ENCODE measurements around the gene APBB2. TPM values are rescaled to one million over a fixed set of nuclear protein-coding genes. Genes with fewer than 3 reads are reported as not detected.

Gene APBB2
- total RNA-seq, 1 donor from 2014 or later, result 23.5 TPM

DNA sequence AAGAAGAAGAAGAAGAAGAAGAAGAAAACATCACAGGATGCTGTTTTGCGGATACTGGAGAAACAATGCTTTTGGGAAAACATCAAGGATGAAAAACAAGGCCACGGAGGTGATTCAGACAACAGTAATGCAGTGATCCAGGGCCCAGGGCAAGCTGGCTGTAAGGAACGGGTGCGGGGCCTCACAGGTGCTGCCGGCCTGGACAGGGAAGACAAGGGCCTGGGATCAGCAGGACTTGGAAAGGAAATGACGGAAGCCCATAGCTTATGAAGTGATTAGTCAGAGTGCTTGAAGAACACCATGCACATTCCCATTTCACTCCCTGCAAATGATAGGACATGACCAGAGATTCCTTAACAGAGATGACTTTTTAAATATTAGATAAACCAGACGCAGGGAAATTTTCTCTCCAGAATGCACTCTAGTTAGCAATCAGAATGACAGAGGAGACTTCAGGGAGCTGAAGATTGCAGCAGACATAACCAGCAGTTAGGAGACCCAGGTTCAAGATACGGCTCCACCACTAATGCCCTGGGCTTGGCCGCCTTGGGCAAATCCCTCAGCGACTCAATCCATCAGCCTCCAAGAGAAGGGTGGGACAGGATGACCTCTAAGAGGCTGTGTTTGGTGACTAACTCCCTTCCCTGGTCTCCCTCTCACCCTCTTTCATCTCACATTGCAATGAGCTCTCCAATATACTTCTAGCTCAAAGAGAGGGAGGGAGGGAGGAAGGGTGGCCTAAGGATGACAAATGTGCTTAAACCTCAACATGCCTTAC lies 54.1 kb downstream of the APBB2 start:
- TF ChIP-seq, protein P1, sequence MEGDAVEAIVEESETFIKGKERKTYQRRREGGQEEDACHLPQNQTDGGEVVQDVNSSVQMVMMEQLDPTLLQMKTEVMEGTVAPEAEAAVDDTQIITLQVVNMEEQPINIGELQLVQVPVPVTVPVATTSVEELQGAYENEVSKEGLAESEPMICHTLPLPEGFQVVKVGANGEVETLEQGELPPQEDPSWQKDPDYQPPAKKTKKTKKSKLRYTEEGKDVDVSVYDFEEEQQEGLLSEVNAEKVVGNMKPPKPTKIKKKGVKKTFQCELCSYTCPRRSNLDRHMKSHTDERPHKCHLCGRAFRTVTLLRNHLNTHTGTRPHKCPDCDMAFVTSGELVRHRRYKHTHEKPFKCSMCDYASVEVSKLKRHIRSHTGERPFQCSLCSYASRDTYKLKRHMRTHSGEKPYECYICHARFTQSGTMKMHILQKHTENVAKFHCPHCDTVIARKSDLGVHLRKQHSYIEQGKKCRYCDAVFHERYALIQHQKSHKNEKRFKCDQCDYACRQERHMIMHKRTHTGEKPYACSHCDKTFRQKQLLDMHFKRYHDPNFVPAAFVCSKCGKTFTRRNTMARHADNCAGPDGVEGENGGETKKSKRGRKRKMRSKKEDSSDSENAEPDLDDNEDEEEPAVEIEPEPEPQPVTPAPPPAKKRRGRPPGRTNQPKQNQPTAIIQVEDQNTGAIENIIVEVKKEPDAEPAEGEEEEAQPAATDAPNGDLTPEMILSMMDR (IDR thresholded peaks at IDR 0.05; ENCODE audit: borderline replicate concordance), result no peak
- intact Hi-C loops (cut with micrococcal nuclease), result no loop called here
- Histone ChIP-seq H3K4me1 (peaks cover 34% of the 10 kb centered on the region), H3K27me3 (ENCODE audit: low read depth) (no peaks in the 10 kb centered on the region), H3K27ac (replicated peaks) (peak overlapping the region; percentile 25), H3K36me3 (no peaks in the 10 kb centered on the region), H3K9me3 (replicated peaks) (no peaks in the 10 kb centered on the region), H3K4me3 (no peak overlapping the region)
- DNase-seq, result no peak

DNA sequence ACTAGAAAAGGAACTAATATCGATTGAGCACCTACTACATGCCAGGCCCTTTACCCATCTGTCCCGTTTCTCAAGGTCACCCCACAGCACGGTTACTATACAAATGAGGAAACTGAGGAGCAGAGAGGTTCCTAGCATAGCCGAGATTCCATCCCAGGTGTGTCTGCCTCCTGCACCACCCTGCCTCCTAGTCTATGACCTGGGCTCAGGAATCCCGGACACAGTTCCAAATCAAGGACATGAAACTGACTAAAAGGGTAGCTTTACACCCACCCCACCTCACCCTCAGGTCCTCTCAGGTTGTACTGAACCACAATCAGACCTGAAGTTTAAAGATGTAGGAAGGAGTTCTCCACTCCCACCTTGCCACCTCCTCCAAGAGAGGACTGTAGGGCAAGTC lies 55.6 kb downstream of the APBB2 start:
- no peak for DNase-seq
- H3K27me3 ChIP-seq (ENCODE audit: low read depth), result no peaks in the 10 kb centered on the region
- intact Hi-C loops (cut with micrococcal nuclease), result no loop called here
- H3K4me3 ChIP-seq, result no peak overlapping the region
- H3K4me1 ChIP-seq, result peaks cover 49% of the 10 kb centered on the region
- no peak overlapping the region for H3K27ac ChIP-seq (replicated peaks)
- H3K36me3 ChIP-seq, result no peaks in the 10 kb centered on the region
- TF ChIP-seq, protein P1 (IDR thresholded peaks at IDR 0.05; ENCODE audit: borderline replicate concordance), result no peak
- no peaks in the 10 kb centered on the region for H3K9me3 ChIP-seq (replicated peaks)

DNA sequence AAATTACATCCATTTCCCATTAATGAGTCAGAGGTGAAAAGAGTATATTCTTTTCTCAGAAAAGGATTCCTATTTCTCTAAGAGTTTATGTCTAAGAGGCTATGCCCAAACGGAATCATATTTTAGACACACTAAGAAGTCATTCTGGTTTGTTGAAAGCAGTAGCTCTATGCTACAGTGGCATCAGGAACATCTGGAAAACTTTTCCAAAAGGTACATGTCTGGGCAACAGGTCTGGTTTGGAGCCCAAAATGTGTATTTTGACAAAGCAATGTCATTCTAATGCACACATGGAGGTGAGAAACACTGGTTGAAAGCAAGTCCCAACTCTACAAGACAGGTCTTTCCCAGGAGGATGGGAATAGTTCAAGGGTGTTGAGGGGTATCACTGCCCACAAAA lies 56.1 kb downstream of the APBB2 start:
- TF ChIP-seq, protein P1 (IDR thresholded peaks at IDR 0.05; ENCODE audit: borderline replicate concordance), result no peak

DNA sequence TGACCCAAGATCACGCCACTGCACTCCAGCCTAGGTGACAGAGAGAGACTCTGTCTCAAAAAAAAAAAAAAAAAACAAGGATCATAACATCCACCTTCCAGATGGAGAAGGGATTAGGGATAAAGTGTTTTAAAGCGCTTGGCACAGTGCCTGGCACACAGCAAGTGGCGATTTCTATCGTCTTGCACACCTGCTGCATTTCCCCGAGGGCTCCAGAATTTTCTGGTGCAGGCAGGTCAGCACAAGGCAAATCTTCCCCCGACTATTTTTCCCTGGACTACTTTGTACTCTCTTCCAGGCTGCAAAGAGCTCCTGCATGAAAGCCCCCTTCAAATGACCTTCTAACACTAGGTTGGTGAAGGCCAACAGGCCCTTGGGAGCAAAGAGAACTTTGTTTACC lies 57.3 kb downstream of the APBB2 start:
- DNase-seq, result no peak
- peaks cover 55% of the 10 kb centered on the region for H3K4me1 ChIP-seq
- TF ChIP-seq, protein P1 (IDR thresholded peaks at IDR 0.05; ENCODE audit: borderline replicate concordance), result no peak

More for the DNA sequence above, 56.1 kb downstream of the APBB2 start:
- DNase-seq, result no peak
- Histone ChIP-seq H3K9me3 (replicated peaks) (no peaks in the 10 kb centered on the region), H3K4me3 (no peak overlapping the region), H3K27me3 (ENCODE audit: low read depth) (no peaks in the 10 kb centered on the region), H3K36me3 (no peaks in the 10 kb centered on the region), H3K27ac (replicated peaks) (no peak overlapping the region), H3K4me1 (peaks cover 53% of the 10 kb centered on the region)
- intact Hi-C loops (cut with micrococcal nuclease), result no loop called here

DNA sequence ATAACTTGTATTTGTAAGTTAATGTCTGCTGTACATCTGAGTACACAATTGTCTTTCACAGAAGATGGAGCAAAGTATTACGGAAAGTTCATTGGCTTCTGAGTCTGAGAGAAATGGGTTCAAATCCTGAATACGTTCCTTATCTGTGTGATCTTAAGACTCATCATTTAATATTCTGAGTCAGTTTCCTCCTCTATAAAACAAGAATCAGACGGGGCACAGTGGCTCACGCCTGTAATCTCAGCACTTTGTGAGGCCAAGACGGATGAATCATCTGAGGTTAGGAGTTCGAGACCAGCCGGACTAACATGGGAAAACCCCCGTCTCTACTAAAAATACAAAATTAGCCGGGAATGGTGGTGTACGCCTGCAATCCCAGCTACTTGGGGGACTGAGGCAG lies 57.8 kb downstream of the APBB2 start:
- Histone ChIP-seq H3K4me1 (peaks cover 55% of the 10 kb centered on the region), H3K9me3 (replicated peaks) (no peaks in the 10 kb centered on the region), H3K36me3 (no peaks in the 10 kb centered on the region), H3K27me3 (ENCODE audit: low read depth) (no peaks in the 10 kb centered on the region), H3K4me3 (no peak overlapping the region), H3K27ac (replicated peaks) (no peak overlapping the region)
- intact Hi-C loops (cut with micrococcal nuclease), result no loop called here
- no peak for DNase-seq
- TF ChIP-seq, protein P1 (IDR thresholded peaks at IDR 0.05; ENCODE audit: borderline replicate concordance), result no peak

More for the DNA sequence above, 57.3 kb downstream of the APBB2 start:
- no peak overlapping the region for H3K4me3 ChIP-seq
- no peaks in the 10 kb centered on the region for H3K36me3 ChIP-seq
- H3K27ac ChIP-seq (replicated peaks), result no peak overlapping the region
- no peaks in the 10 kb centered on the region for H3K27me3 ChIP-seq (ENCODE audit: low read depth)
- no peaks in the 10 kb centered on the region for H3K9me3 ChIP-seq (replicated peaks)
- intact Hi-C loops (cut with micrococcal nuclease), result no loop called here

All from left ventricle myocardium inferior (tissue), 1 donor.